ENCODE measurements around the gene CTU1.
"Not testable (repeated sequence)": the region's sequence is repeated elsewhere in the genome, so short reads cannot be mapped to it uniquely, and the experiment has no call there.

CTU1 gene

GRCh38 chr19:51108066-51108804 lies at the start of gene CTU1:
TSS of gene CTU1 (minus strand) at chr19:51108409. CDS start at chr19:51104569, 3,840 bp downstream.
- DNase-seq: peak; percentile 92

- no peak for DNase-seq
These were observed 49.1 kb upstream of the CTU1 start for GRCh38 chr19:51157265-51157664.

GRCh38 chr19:51156710-51157109 lies 48.5 kb upstream of the CTU1 start:
- no peak for DNase-seq

GRCh38 chr19:51150627-51151026 lies 42.4 kb upstream of the CTU1 start:
- DNase-seq: no peak

- DNase-seq: no peak
These were observed 40.4 kb upstream of the CTU1 start for GRCh38 chr19:51148580-51148979.

- DNase-seq: no peak
These were observed 39.5 kb upstream of the CTU1 start for GRCh38 chr19:51147663-51148062.

- DNase-seq: no peak
These were observed 38.5 kb upstream of the CTU1 start for GRCh38 chr19:51146751-51147150.

GRCh38 chr19:51145916-51146493 lies 37.8 kb upstream of the CTU1 start:
- no peak for DNase-seq

GRCh38 chr19:51144482-51145045 lies 36.4 kb upstream of the CTU1 start:
- no peak for DNase-seq

- no peak for DNase-seq
These were observed 35.3 kb upstream of the CTU1 start for GRCh38 chr19:51143486-51143885.

GRCh38 chr19:51142809-51143475 lies 34.7 kb upstream of the CTU1 start:
- DNase-seq: not testable (repeated sequence)

- DNase-seq: no peak
These were observed 33.9 kb upstream of the CTU1 start, which contains the start of gene SIGLEC7 for GRCh38 chr19:51142119-51142518. TSS of gene SIGLEC7 (plus strand) at chr19:51142301. CDS start at chr19:51142370, 69 bp downstream.

GRCh38 chr19:51141181-51141580 lies 33.0 kb upstream of the CTU1 start:
- DNase-seq: no peak

GRCh38 chr19:51140441-51140840 lies 32.2 kb upstream of the CTU1 start:
- DNase-seq: no peak

GRCh38 chr19:51139299-51140014 lies 31.2 kb upstream of the CTU1 start:
- DNase-seq: no peak

- DNase-seq: no peak
These were observed 30.4 kb upstream of the CTU1 start for GRCh38 chr19:51138549-51138979.

GRCh38 chr19:51137792-51138425 lies 29.7 kb upstream of the CTU1 start:
- no peak for DNase-seq

GRCh38 chr19:51136851-51137551 lies 28.8 kb upstream of the CTU1 start:
- no peak for DNase-seq

GRCh38 chr19:51135986-51136762 lies 28.0 kb upstream of the CTU1 start:
- DNase-seq: no peak

- DNase-seq: no peak
These were observed 26.8 kb upstream of the CTU1 start for GRCh38 chr19:51135004-51135403.
